PC-3 (cell line): ENCODE results near the gene FIS1. TPM values are rescaled to one million over a fixed set of nuclear protein-coding genes. Genes with fewer than 3 reads are reported as not detected.

Experiments
- ATAC-seq: fragments of 200-7000 bp; cut with Tn5 transposase; 2 replicates; pipeline ENCODE4 v1.9.1; 2020; ENCODE audit warnings: mild to moderate bottlenecking, moderate library complexity
- BruUV-seq: library from RNA; stranded (reverse); fragments of 400-500 nt; replicated peaks from 2 replicates; lab custom pipeline; 2021; lab: Mats Ljungman, UMichigan
- CTCF ChIA-PET: fragments of 300-600 bp; sonication (Branson Sonifier 250); formaldehyde crosslinking; loops from one replicate; lab custom pipeline; 2022; ENCODE audit warnings: antibody characterized with exemption; lab: Charles Lee
- POLR2A ChIA-PET: fragments of 300-600 bp; sonication (Branson Sonifier 250); formaldehyde crosslinking; loops from one replicate; lab custom pipeline; 2022; ENCODE audit warnings: antibody characterized with exemption; ENCODE audit not compliant: unreplicated experiment; lab: Charles Lee
- DNase-seq: peaks from one replicate; pipeline ENCODE4 v3.0.0-alpha.2; 2015
- H2AFZ ChIP-seq: fragments of 300-600 bp; sonication (generic); 2 replicates; pipeline ENCODE4 v1.6.0; 2016; ENCODE audit warnings: antibody characterized with exemption, low read length
- H3F3A ChIP-seq: fragments of 300-600 bp; sonication (generic); one replicate; pipeline ENCODE4 v1.6.0; 2017; ENCODE audit warnings: antibody characterized with exemption, low read length, control low read depth, mild to moderate bottlenecking; ENCODE audit not compliant: unreplicated experiment
- H3K27ac ChIP-seq: fragments of 300-600 bp; sonication (generic); 2 replicates; pipeline ENCODE4 v1.5.1; 2016; ENCODE audit warnings: mild to moderate bottlenecking, low read length
- H3K27me3 ChIP-seq: fragments of 300-600 bp; sonication (generic); 2 replicates; pipeline ENCODE4 v1.6.1; 2016; ENCODE audit warnings: low read length, mixed read lengths
- H3K36me3 ChIP-seq: fragments of 300-600 bp; sonication (generic); 2 replicates; pipeline ENCODE4 v1.6.1; 2016; ENCODE audit warnings: low read depth, mixed run types, low read length, mixed read lengths
- H3K4me1 ChIP-seq: fragments of 300-600 bp; sonication (generic); 2 replicates; pipeline ENCODE4 v1.5.1; 2016; ENCODE audit warnings: low read length; ENCODE audit not compliant: insufficient read depth
- H3K4me2 ChIP-seq: fragments of 300-600 bp; sonication (generic); 2 replicates; pipeline ENCODE4 v1.6.0; 2016; ENCODE audit warnings: low read length
- H3K4me3 ChIP-seq: fragments of 300-600 bp; sonication (generic); 2 replicates; pipeline ENCODE4 v1.5.1; 2016; ENCODE audit warnings: mild to moderate bottlenecking, low read length, mixed read lengths
- H3K79me2 ChIP-seq: fragments of 300-600 bp; sonication (generic); 2 replicates; pipeline ENCODE4 v1.6.1; 2017; ENCODE audit warnings: low read length, mixed read lengths
- H3K9ac ChIP-seq: fragments of 300-600 bp; sonication (generic); 2 replicates; pipeline ENCODE4 v1.6.0; 2016; ENCODE audit warnings: mild to moderate bottlenecking, low read length
- H3K9me2 ChIP-seq: fragments of 300-600 bp; sonication (generic); replicated peaks from 2 replicates; pipeline ENCODE4 v1.6.1; 2016; ENCODE audit warnings: mixed run types, low read length, mixed read lengths
- H3K9me3 ChIP-seq: fragments of 300-600 bp; sonication (generic); 2 replicates; pipeline ENCODE4 v1.6.1; 2016; ENCODE audit warnings: low read length, mixed read lengths
- H4K20me1 ChIP-seq: fragments of 300-600 bp; sonication (generic); 2 replicates; pipeline ENCODE4 v1.6.1; 2016; ENCODE audit warnings: low read length, mixed read lengths
- EZH2 ChIP-seq: fragments of 300-600 bp; sonication (generic); IDR thresholded peaks from one replicate; pipeline ENCODE4 v1.6.1; 2017; ENCODE audit warnings: antibody characterized with exemption, mild to moderate bottlenecking, low read length; ENCODE audit not compliant: unreplicated experiment
- EZH2phosphoT487 ChIP-seq: fragments of 300-600 bp; sonication (generic); IDR thresholded peaks from 2 replicates; pipeline ENCODE4 v1.6.1; 2018; ENCODE audit warnings: mild to moderate bottlenecking, antibody characterized with exemption, low read length, borderline replicate concordance
- intact Hi-C: fragments of 100-400 bp; cut with micrococcal nuclease; formaldehyde crosslinking; loops from 2 replicates; pipeline ENCODE4 v1.9.0; 2023
- total RNA-seq: library from RNA; depleted of rRNA; stranded (reverse); fragments of >200 nt; gene quantifications from 2 replicates; pipeline ENCODE4 v1.2.3, GENCODE V29; 2014
- TF ChIP-seq, protein P1 (sequence below): fragments of 300-600 bp; sonication (generic); conservative IDR thresholded peaks from 2 replicates; pipeline ENCODE4 v1.5.1; 2017; ENCODE audit warnings: antibody characterized with exemption, low read depth, mild to moderate bottlenecking, low read length

FIS1 gene
- total RNA-seq, 1 experiment from 2014 or later = 146 TPM

DNA sequence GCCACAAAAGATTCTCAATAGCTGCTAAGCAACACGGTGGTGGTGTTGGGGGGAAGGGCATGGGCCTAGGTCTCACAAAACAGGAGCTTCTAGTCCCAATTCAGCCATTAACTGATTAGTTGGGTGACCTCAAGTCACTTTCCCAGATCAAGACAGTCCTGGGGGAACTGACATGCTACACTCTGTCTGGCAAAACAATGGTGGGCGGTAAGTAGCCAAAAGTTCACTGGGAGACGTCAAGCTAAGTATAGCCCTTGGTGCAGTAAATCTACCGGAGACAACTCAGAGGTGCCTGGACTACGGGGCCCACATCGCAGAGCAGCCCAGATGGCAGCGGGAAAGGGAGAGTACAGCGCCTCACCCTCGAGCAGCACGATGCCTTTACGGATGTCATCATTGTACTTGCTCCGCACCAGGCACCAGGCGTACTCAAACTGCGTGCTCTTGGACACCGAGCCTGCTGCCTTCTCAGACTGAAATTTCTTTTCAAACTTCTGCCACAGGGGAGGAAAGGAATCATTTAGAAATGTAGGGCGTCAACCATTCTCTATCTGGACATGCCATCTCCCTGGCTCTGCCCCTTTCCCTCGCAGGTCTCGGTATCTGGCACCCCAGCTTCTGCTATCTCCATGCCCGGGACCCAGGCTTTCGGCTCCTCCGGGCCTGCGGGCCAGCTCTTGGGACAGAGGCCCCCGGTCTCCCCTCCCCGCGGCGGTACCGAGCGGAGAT is 1.1 kb downstream of the FIS1 start:
- H3K27me3 ChIP-seq = no peaks in the 10 kb centered on the region
- H3K9me3 ChIP-seq = no peaks in the 10 kb centered on the region
- H3K4me1 ChIP-seq = peaks cover 13% of the 10 kb centered on the region
- ChIA-PET CTCF (interaction anchor here (0.5 to 1.4 kb wide), 6 partner anchors 9 to 100 kb away, joined by 3 to 10 read pairs (median 4); partner anchors contain the start of gene ZNHIT1), POLR2A (interaction anchor here (0.6 to 1.3 kb wide), 2 partner anchors 26 to 352 kb away, joined by 3 to 7 read pairs; partner anchors contain the start of genes PLOD3 and ZNHIT1)
- intact Hi-C loops = loop anchor here (1.0 kb wide), 2 partner anchors 26 to 39 kb away; partner anchors contain the start of gene ZNHIT1
- peak overlapping the region; percentile 100 for H3K4me2 ChIP-seq
- H3K4me3 ChIP-seq = peak overlapping the region; percentile 97
- no TSS peak for BruUV-seq
- peak overlapping the region; percentile 93 for H2AFZ ChIP-seq
- H4K20me1 ChIP-seq = no peaks in the 10 kb centered on the region
- H3K9ac ChIP-seq = peak overlapping the region; percentile 94
- no peak for ATAC-seq
- no peak for DNase-seq
- H3F3A ChIP-seq = no peaks in the 10 kb centered on the region
- H3K36me3 ChIP-seq = no peaks in the 10 kb centered on the region
- H3K27ac ChIP-seq = peak overlapping the region; percentile 78
- TF ChIP-seq, protein P1, sequence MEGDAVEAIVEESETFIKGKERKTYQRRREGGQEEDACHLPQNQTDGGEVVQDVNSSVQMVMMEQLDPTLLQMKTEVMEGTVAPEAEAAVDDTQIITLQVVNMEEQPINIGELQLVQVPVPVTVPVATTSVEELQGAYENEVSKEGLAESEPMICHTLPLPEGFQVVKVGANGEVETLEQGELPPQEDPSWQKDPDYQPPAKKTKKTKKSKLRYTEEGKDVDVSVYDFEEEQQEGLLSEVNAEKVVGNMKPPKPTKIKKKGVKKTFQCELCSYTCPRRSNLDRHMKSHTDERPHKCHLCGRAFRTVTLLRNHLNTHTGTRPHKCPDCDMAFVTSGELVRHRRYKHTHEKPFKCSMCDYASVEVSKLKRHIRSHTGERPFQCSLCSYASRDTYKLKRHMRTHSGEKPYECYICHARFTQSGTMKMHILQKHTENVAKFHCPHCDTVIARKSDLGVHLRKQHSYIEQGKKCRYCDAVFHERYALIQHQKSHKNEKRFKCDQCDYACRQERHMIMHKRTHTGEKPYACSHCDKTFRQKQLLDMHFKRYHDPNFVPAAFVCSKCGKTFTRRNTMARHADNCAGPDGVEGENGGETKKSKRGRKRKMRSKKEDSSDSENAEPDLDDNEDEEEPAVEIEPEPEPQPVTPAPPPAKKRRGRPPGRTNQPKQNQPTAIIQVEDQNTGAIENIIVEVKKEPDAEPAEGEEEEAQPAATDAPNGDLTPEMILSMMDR = no peak
- TF ChIP-seq EZH2phosphoT487 (no peak), EZH2 (no peak)
- no peaks in the 10 kb centered on the region for H3K9me2 ChIP-seq
- peaks cover 31% of the 10 kb centered on the region for H3K79me2 ChIP-seq

DNA sequence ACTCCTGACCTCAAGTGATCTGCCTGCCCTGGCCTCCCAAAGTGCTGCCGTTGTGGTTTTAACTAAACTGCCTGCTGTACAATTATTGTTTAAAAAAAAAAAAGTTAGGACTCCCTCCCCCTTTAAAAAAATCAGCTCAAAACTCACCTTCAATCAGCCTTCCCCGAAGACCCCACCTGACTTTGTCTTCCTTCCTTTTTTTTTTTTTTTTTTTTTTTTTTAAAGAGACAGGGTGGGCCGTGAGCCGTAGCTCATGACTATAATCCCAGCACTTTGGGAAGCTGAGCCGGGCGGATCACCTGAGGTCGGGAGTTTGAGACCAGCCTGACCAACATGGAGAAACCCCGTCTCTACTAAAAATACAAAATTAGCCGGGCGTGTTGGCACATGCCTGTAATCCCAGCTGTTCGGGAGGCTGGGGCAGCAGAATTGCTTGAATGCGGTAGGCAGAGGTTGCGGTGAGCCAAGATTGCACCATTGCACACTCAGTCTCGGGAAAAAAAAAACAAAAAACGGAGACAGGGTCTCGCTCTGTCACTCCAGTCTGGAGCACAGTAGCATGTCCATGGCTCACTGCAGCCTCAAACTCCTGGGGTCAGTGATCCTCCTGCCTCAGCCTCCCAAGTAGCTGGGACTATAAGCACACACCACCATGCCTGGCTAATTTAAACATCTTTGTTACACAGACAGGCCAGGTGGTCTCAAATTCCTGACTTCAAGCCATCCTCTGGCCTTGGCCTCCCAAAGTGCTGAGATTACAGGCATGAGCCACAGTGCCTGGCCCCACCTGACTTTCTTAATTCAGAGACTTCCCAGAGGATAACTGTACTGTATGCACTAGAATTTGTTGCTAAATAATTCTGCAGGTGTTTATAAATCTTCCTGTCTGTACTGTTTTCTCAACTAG is 3.2 kb downstream of the FIS1 start:
- BruUV-seq = no TSS peak
- CTCF ChIA-PET = no interaction called here
- Histone ChIP-seq H3K4me3 (no peak overlapping the region), H2AFZ (no peak overlapping the region), H3K4me2 (no peak overlapping the region), H3K9me3 (no peaks in the 10 kb centered on the region), H3K9me2 (no peaks in the 10 kb centered on the region), H3K27me3 (no peaks in the 10 kb centered on the region), H3K4me1 (peaks cover 13% of the 10 kb centered on the region), H4K20me1 (no peaks in the 10 kb centered on the region), H3K27ac (no peak overlapping the region), H3K9ac (no peak overlapping the region), H3F3A (no peaks in the 10 kb centered on the region), H3K79me2 (peaks cover 24% of the 10 kb centered on the region), H3K36me3 (no peaks in the 10 kb centered on the region)
- no peak for DNase-seq
- intact Hi-C loops = no loop called here
- no peak for ATAC-seq
- TF ChIP-seq EZH2 (no peak), EZH2phosphoT487 (no peak)
- TF ChIP-seq, protein P1 = no peak
- POLR2A ChIA-PET = interaction anchor here (0.6 kb wide), 1 partner anchor 24 kb away, joined by 25 read pairs; the partner anchor contains the start of gene ZNHIT1
